ENCODE results near the gene CDCA7. TPM values are rescaled to one million over a fixed set of nuclear protein-coding genes. Genes with fewer than 3 reads are reported as not detected.

CDCA7 gene
- total RNA-seq, 1 donor from 2014 or later = 3.2 TPM

DNA sequence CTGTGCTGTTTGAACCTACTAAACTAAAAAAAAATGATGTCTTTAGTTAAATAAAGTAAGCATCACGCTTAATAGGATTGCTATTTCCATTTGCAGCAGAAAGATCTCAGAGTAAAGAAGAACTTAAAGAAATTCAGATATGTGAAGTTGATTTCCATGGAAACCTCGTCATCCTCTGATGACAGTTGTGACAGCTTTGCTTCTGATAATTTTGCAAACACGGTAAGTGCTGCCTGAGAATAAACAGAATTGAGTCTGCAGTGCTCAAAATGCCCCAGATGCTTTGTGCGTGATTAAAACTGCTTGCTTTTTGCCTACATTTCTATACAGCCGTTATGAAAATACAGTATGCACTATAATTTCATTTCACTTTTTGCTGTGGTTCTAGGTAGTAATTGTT lies 3.9 kb downstream of the CDCA7 start:
- TF ChIP-seq, protein P1, sequence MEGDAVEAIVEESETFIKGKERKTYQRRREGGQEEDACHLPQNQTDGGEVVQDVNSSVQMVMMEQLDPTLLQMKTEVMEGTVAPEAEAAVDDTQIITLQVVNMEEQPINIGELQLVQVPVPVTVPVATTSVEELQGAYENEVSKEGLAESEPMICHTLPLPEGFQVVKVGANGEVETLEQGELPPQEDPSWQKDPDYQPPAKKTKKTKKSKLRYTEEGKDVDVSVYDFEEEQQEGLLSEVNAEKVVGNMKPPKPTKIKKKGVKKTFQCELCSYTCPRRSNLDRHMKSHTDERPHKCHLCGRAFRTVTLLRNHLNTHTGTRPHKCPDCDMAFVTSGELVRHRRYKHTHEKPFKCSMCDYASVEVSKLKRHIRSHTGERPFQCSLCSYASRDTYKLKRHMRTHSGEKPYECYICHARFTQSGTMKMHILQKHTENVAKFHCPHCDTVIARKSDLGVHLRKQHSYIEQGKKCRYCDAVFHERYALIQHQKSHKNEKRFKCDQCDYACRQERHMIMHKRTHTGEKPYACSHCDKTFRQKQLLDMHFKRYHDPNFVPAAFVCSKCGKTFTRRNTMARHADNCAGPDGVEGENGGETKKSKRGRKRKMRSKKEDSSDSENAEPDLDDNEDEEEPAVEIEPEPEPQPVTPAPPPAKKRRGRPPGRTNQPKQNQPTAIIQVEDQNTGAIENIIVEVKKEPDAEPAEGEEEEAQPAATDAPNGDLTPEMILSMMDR (IDR thresholded peaks at IDR 0.05; ENCODE audit: partially characterized antibody, unreplicated experiment) = no peak
- no peak overlapping the region for H3K4me3 Mint-ChIP-seq (ENCODE audit: unreplicated experiment)
- H3K9me3 Mint-ChIP-seq (ENCODE audit: unreplicated experiment) = peaks cover 2% of the 10 kb centered on the region
- no peaks in the 10 kb centered on the region for H3K4me1 Mint-ChIP-seq (ENCODE audit: low read depth, unreplicated experiment)
- peaks cover 2% of the 10 kb centered on the region for H3K27me3 Mint-ChIP-seq (ENCODE audit: unreplicated experiment)
- no peak overlapping the region for H3K27ac Mint-ChIP-seq (ENCODE audit: unreplicated experiment)
- no peak for DNase-seq
- H3K36me3 Mint-ChIP-seq (ENCODE audit: unreplicated experiment) = no peaks in the 10 kb centered on the region

DNA sequence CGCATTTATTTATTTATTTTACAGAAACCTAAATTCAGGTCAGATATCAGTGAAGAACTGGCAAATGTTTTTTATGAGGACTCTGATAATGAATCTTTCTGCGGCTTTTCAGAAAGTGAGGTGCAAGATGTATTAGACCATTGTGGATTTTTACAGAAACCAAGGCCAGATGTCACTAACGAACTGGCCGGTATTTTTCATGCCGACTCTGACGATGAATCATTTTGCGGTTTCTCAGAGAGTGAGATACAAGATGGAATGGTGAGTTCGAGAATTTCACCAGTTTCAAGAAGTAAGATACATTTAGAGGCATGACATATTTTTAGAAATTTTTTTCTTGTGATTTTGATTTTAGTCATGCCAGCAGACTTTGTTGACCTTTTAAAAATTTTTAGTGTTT lies 4.6 kb downstream of the CDCA7 start:
- H3K4me3 Mint-ChIP-seq (ENCODE audit: unreplicated experiment) = no peak overlapping the region
- peaks cover 2% of the 10 kb centered on the region for H3K9me3 Mint-ChIP-seq (ENCODE audit: unreplicated experiment)
- TF ChIP-seq, protein P1 (IDR thresholded peaks at IDR 0.05; ENCODE audit: partially characterized antibody, unreplicated experiment) = no peak
- no peaks in the 10 kb centered on the region for H3K4me1 Mint-ChIP-seq (ENCODE audit: low read depth, unreplicated experiment)
- no peak overlapping the region for H3K27ac Mint-ChIP-seq (ENCODE audit: unreplicated experiment)
- H3K36me3 Mint-ChIP-seq (ENCODE audit: unreplicated experiment) = no peaks in the 10 kb centered on the region
- peaks cover 1% of the 10 kb centered on the region for H3K27me3 Mint-ChIP-seq (ENCODE audit: unreplicated experiment)
- no peak for DNase-seq

DNA sequence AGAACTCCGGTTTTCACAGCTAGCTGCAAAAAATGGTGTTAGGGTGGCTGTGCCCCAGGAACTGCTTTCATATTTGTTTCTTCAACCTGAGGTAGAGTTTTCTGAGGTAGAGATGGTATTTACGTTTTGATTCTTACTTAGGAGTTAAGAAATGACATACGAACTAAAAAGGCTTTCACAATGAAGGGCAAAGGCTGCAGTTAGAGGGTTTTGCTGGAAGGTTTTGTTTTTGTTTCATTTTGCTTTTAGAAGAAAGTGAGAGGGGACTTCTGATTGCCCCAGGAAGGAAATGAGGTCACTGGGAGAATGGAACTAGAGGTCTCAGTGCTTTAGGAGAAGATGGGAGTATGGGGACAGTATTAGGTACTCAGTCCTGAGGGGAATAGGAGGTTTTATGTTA lies 15.5 kb downstream of the CDCA7 start:
- no peak overlapping the region for H3K27ac Mint-ChIP-seq (ENCODE audit: unreplicated experiment)
- TF ChIP-seq, protein P1 (IDR thresholded peaks at IDR 0.05; ENCODE audit: partially characterized antibody, unreplicated experiment) = no peak

DNA sequence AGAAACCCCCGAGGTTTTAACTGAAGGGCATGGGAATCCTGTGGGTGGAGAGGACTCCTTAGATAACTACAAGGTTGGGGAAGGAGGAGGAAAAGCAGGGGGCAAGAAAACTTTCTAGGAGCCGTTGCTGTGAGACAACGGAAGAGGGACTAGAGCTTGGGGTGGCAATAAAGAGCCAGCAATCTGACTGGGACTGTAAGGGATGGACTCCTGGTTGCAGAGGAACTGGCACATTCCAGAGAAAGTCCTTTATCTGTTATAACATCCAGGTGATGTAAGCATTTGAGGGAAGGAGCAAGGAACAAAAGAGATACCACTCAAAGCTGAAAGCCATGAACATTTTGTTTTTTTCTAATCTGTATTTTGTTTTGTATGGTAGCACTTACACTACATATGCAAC lies 16.4 kb downstream of the CDCA7 start:
- Mint-ChIP-seq H3K36me3 (ENCODE audit: unreplicated experiment) (no peaks in the 10 kb centered on the region), H3K4me3 (ENCODE audit: unreplicated experiment) (no peak overlapping the region), H3K4me1 (ENCODE audit: low read depth, unreplicated experiment) (no peaks in the 10 kb centered on the region), H3K27ac (ENCODE audit: unreplicated experiment) (no peak overlapping the region), H3K27me3 (ENCODE audit: unreplicated experiment) (peaks cover 4% of the 10 kb centered on the region), H3K9me3 (ENCODE audit: unreplicated experiment) (no peaks in the 10 kb centered on the region)
- TF ChIP-seq, protein P1 (IDR thresholded peaks at IDR 0.05; ENCODE audit: partially characterized antibody, unreplicated experiment) = no peak
- no peak for DNase-seq

More for the DNA sequence above, 15.5 kb downstream of the CDCA7 start:
- peaks cover 4% of the 10 kb centered on the region for H3K27me3 Mint-ChIP-seq (ENCODE audit: unreplicated experiment)
- no peak overlapping the region for H3K4me3 Mint-ChIP-seq (ENCODE audit: unreplicated experiment)
- H3K9me3 Mint-ChIP-seq (ENCODE audit: unreplicated experiment) = no peaks in the 10 kb centered on the region
- no peak for DNase-seq
- no peaks in the 10 kb centered on the region for H3K4me1 Mint-ChIP-seq (ENCODE audit: low read depth, unreplicated experiment)
- H3K36me3 Mint-ChIP-seq (ENCODE audit: unreplicated experiment) = no peaks in the 10 kb centered on the region

DNA sequence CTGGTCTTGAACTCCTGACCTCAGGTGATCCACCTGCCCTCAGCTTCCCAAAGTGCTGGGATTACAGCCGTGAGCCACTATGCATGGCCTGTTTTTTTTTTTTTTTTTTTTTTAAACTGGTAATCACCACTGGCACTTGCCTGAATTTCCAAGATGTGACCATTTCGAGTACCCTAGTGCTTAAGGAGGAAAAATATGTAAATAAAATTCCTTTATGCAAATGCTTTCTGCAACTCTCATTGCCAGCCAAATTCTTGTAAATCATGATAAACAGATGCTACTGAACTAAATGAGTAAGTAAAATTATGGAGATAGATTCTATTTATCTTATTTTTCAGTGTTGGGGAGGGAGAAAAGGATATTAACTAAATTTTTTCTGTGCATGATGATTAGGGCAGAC lies 18.6 kb downstream of the CDCA7 start:
- Mint-ChIP-seq H3K4me3 (ENCODE audit: unreplicated experiment) (no peak overlapping the region), H3K27me3 (ENCODE audit: unreplicated experiment) (peaks cover 4% of the 10 kb centered on the region), H3K27ac (ENCODE audit: unreplicated experiment) (no peak overlapping the region), H3K36me3 (ENCODE audit: unreplicated experiment) (no peaks in the 10 kb centered on the region), H3K4me1 (ENCODE audit: low read depth, unreplicated experiment) (no peaks in the 10 kb centered on the region), H3K9me3 (ENCODE audit: unreplicated experiment) (no peaks in the 10 kb centered on the region)
- no peak for DNase-seq
- TF ChIP-seq, protein P1 (IDR thresholded peaks at IDR 0.05; ENCODE audit: partially characterized antibody, unreplicated experiment) = no peak
